ENCODE measurements around the gene NEBL. TPM values are rescaled to one million over a fixed set of nuclear protein-coding genes. Genes with fewer than 3 reads are reported as not detected.

NEBL gene
- total and polyA plus RNA-seq, 2 experiments from 2014 or later, result 2.3 to 11.4 TPM

- H3F3A ChIP-seq (replicated peaks; ENCODE audit: low read depth), result no peaks in the 10 kb centered on the region
- H3K27ac Mint-ChIP-seq, result no peak overlapping the region
- H3K79me2 ChIP-seq (replicated peaks; ENCODE audit: insufficient read depth), result no peaks in the 10 kb centered on the region
- TF ChIP-seq JUNB (IDR thresholded peaks at IDR 0.05; ENCODE audit: unreplicated experiment) (no peak), ZNF331 (CRISPR knock-in tag; IDR thresholded peaks at IDR 0.05; ENCODE audit: low read depth) (no peak), STAT1 (IDR thresholded peaks at IDR 0.05; ENCODE audit: unreplicated experiment) (no peak), ZNF114 (CRISPR knock-in tag; IDR thresholded peaks at IDR 0.05) (no peak), ZNF462 (CRISPR knock-in tag; IDR thresholded peaks at IDR 0.05) (no peak), CREB1 (CRISPR knock-in tag; IDR thresholded peaks at IDR 0.05; ENCODE audit: low read depth) (no peak), NANOG (IDR thresholded peaks at IDR 0.05; ENCODE audit: borderline replicate concordance) (no peak), REST (IDR thresholded peaks at IDR 0.05; ENCODE audit: unreplicated experiment) (no peak), EZH2phosphoT487 (IDR thresholded peaks at IDR 0.05; ENCODE audit: unreplicated experiment) (no peak), EZH2 (IDR thresholded peaks at IDR 0.05; ENCODE audit: low read depth, unreplicated experiment) (no peak), POLR2AphosphoS5 (IDR thresholded peaks at IDR 0.05; ENCODE audit: low read depth) (no peak)
- TF ChIP-seq, protein P1, sequence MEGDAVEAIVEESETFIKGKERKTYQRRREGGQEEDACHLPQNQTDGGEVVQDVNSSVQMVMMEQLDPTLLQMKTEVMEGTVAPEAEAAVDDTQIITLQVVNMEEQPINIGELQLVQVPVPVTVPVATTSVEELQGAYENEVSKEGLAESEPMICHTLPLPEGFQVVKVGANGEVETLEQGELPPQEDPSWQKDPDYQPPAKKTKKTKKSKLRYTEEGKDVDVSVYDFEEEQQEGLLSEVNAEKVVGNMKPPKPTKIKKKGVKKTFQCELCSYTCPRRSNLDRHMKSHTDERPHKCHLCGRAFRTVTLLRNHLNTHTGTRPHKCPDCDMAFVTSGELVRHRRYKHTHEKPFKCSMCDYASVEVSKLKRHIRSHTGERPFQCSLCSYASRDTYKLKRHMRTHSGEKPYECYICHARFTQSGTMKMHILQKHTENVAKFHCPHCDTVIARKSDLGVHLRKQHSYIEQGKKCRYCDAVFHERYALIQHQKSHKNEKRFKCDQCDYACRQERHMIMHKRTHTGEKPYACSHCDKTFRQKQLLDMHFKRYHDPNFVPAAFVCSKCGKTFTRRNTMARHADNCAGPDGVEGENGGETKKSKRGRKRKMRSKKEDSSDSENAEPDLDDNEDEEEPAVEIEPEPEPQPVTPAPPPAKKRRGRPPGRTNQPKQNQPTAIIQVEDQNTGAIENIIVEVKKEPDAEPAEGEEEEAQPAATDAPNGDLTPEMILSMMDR (conservative IDR thresholded peaks at IDR 0.05; ENCODE audit: low read depth in 2 of 2), result no peak
- TF ChIP-seq, protein P2, sequence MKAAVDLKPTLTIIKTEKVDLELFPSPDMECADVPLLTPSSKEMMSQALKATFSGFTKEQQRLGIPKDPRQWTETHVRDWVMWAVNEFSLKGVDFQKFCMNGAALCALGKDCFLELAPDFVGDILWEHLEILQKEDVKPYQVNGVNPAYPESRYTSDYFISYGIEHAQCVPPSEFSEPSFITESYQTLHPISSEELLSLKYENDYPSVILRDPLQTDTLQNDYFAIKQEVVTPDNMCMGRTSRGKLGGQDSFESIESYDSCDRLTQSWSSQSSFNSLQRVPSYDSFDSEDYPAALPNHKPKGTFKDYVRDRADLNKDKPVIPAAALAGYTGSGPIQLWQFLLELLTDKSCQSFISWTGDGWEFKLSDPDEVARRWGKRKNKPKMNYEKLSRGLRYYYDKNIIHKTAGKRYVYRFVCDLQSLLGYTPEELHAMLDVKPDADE (IDR thresholded peaks at IDR 0.05), result no peak
- no peaks in the 10 kb centered on the region for H3K4me1 ChIP-seq (ENCODE audit: insufficient read depth)
- H3K4me3 Mint-ChIP-seq, result no peak overlapping the region
- no peak for ATAC-seq
- no peaks in the 10 kb centered on the region for H3K9me2 ChIP-seq (ENCODE audit: insufficient read depth)
- H2AFZ ChIP-seq, result no peak overlapping the region
- no peaks in the 10 kb centered on the region for H3K36me3 Mint-ChIP-seq (ENCODE audit: low read depth)
- H3K27me3 Mint-ChIP-seq (ENCODE audit: insufficient read depth, low read depth, poor library complexity), result no peaks in the 10 kb centered on the region
- no peak overlapping the region for H3K4me3 ChIP-seq
- no peak overlapping the region for H3K27ac ChIP-seq (ENCODE audit: low read depth)
- no peaks in the 10 kb centered on the region for H3K9me3 Mint-ChIP-seq
- no peaks in the 10 kb centered on the region for H3K4me1 Mint-ChIP-seq
- H3K36me3 ChIP-seq (ENCODE audit: insufficient read depth), result no peaks in the 10 kb centered on the region
- no peak for DNase-seq (ENCODE audit: low spot score)
- no peaks in the 10 kb centered on the region for H3K27me3 ChIP-seq (ENCODE audit: insufficient read depth)
- H3K4me2 ChIP-seq, result no peak overlapping the region
- no peaks in the 10 kb centered on the region for H4K20me1 ChIP-seq (replicated peaks; ENCODE audit: insufficient read depth)
Observed at GRCh38 chr10:20822825-20823224, 74.3 kb downstream of the NEBL start.

All from GM23338 (cell line).